DOHH2 (cell line): ENCODE data around the gene AP5S1.

Experiments used
- H3F3A ChIP-seq: fragments of 200-600 bp; sonication (generic), shearing (Covaris generic); 2 replicates; pipeline ENCODE4 v1.6.0; 2016; ENCODE audit warnings: antibody characterized with exemption, mild to moderate bottlenecking; ENCODE audit not compliant: control insufficient read depth, insufficient read depth
- H3K27ac ChIP-seq: fragments of 200-600 bp; sonication (generic); 2 replicates; pipeline ENCODE4 v1.5.1; 2014; ENCODE audit warnings: low read depth, mild to moderate bottlenecking, low read length, moderate library complexity
- H3K27me3 ChIP-seq: fragments of 200-600 bp; sonication (generic); 2 replicates; pipeline ENCODE4 v1.6.1; 2014; ENCODE audit warnings: mild to moderate bottlenecking, low read length, mixed read lengths; ENCODE audit not compliant: control insufficient read depth
- H3K36me3 ChIP-seq: fragments of 200-600 bp; sonication (generic); 2 replicates; pipeline ENCODE4 v1.6.1; 2014; ENCODE audit warnings: mild to moderate bottlenecking, low read length, moderate library complexity, mixed read lengths; ENCODE audit not compliant: control insufficient read depth
- H3K4me1 ChIP-seq: fragments of 200-600 bp; sonication (generic); 2 replicates; pipeline ENCODE4 v1.6.1; 2014; ENCODE audit warnings: mild to moderate bottlenecking, low read length, mixed read lengths; ENCODE audit not compliant: control insufficient read depth
- H3K4me2 ChIP-seq: fragments of 200-600 bp; sonication (generic); 2 replicates; pipeline ENCODE4 v1.6.0; 2014; ENCODE audit warnings: mild to moderate bottlenecking, low read length, moderate library complexity
- H3K4me3 ChIP-seq: fragments of 200-600 bp; sonication (generic); 2 replicates; pipeline ENCODE4 v1.5.1; 2014; ENCODE audit warnings: mild to moderate bottlenecking, low read length, mixed read lengths
- H3K79me2 ChIP-seq: fragments of 200-600 bp; sonication (generic); 2 replicates; pipeline ENCODE4 v1.6.1; 2014; ENCODE audit warnings: mild to moderate bottlenecking, low read length, mixed read lengths; ENCODE audit not compliant: control insufficient read depth
- H3K9me2 ChIP-seq: fragments of 200-600 bp; sonication (generic); replicated peaks from 2 replicates; pipeline ENCODE4 v1.6.1; 2014; ENCODE audit warnings: mild to moderate bottlenecking, low read length, mixed read lengths; ENCODE audit not compliant: control insufficient read depth
- H3K9me3 ChIP-seq: fragments of 200-600 bp; sonication (generic); 2 replicates; pipeline ENCODE4 v1.6.1; 2014; ENCODE audit warnings: antibody characterized with exemption, low read length, mixed read lengths; ENCODE audit not compliant: control insufficient read depth, insufficient read depth
- H4K20me1 ChIP-seq: fragments of 200-600 bp; sonication (generic); 2 replicates; pipeline ENCODE4 v1.6.0; 2014; ENCODE audit warnings: low read depth, mild to moderate bottlenecking, antibody characterized with exemption, low read length, moderate library complexity; ENCODE audit not compliant: control insufficient read depth, insufficient read depth
- EZH2phosphoT487 ChIP-seq: fragments of 200-600 bp; sonication (generic); IDR thresholded peaks from 2 replicates; pipeline ENCODE4 v1.6.1; 2017; ENCODE audit warnings: borderline replicate concordance, mild to moderate bottlenecking, antibody characterized with exemption, low read length, moderate library complexity, mixed read lengths
- TF ChIP-seq, protein P1 (sequence below): fragments of 200-600 bp; sonication (generic); IDR thresholded peaks from one replicate; pipeline ENCODE4 v1.5.1; 2014; ENCODE audit warnings: antibody characterized with exemption, mild to moderate bottlenecking, low read depth, low read length; ENCODE audit not compliant: poor library complexity, severe bottlenecking

AP5S1 gene

DNA sequence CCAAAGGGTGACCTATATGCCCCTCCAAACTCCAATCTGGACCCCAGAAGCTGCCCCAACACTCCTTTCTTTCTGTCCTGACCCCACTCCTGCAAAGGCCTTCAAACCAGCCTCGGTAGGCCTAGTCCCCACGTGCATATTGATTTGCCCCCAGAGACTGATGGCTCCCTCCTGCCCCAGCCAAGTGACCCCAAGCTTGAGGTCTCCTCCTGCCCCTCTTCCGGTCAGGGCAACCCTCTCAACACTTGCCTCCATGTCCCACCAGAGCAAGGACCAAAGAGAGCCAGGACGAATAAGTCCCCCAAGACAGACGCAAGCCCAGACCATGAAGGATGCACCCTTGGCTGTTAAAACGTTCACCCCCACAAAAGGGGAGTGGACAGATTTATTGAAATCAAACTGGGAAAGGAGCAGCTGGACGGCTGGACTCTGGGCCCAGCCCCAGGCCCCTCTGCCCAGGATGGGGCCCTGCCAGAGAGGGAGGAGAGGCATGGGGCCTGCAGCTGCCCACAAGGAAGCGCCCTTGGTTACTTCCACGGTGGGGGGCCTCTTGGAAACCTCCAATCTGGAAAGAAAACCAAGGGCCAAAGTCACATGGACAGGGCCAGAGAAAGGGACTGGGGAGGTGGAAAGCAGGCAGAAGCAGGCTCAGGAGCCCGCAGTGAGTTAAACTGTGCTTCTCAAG, 36.7 kb upstream of the AP5S1 start:
- Histone ChIP-seq H3K9me3 (no peaks in the 10 kb centered on the region), H3K27me3 (peaks cover 12% of the 10 kb centered on the region), H3K36me3 (peaks cover 21% of the 10 kb centered on the region), H3K27ac (no peak overlapping the region), H3K4me2 (peak overlapping the region; percentile 22; the same call in 1 of the 2 replicates), H4K20me1 (peaks cover 9% of the 10 kb centered on the region; the same call in 1 of the 2 replicates), H3K79me2 (peaks cover 40% of the 10 kb centered on the region), H3K9me2 (no peaks in the 10 kb centered on the region), H3F3A (peaks cover 7% of the 10 kb centered on the region; the same call in 1 of the 2 replicates), H3K4me3 (no peak overlapping the region), H3K4me1 (peaks cover 60% of the 10 kb centered on the region)
- no peak for TF ChIP-seq EZH2phosphoT487
- TF ChIP-seq, protein P1, sequence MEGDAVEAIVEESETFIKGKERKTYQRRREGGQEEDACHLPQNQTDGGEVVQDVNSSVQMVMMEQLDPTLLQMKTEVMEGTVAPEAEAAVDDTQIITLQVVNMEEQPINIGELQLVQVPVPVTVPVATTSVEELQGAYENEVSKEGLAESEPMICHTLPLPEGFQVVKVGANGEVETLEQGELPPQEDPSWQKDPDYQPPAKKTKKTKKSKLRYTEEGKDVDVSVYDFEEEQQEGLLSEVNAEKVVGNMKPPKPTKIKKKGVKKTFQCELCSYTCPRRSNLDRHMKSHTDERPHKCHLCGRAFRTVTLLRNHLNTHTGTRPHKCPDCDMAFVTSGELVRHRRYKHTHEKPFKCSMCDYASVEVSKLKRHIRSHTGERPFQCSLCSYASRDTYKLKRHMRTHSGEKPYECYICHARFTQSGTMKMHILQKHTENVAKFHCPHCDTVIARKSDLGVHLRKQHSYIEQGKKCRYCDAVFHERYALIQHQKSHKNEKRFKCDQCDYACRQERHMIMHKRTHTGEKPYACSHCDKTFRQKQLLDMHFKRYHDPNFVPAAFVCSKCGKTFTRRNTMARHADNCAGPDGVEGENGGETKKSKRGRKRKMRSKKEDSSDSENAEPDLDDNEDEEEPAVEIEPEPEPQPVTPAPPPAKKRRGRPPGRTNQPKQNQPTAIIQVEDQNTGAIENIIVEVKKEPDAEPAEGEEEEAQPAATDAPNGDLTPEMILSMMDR, result no peak

DNA sequence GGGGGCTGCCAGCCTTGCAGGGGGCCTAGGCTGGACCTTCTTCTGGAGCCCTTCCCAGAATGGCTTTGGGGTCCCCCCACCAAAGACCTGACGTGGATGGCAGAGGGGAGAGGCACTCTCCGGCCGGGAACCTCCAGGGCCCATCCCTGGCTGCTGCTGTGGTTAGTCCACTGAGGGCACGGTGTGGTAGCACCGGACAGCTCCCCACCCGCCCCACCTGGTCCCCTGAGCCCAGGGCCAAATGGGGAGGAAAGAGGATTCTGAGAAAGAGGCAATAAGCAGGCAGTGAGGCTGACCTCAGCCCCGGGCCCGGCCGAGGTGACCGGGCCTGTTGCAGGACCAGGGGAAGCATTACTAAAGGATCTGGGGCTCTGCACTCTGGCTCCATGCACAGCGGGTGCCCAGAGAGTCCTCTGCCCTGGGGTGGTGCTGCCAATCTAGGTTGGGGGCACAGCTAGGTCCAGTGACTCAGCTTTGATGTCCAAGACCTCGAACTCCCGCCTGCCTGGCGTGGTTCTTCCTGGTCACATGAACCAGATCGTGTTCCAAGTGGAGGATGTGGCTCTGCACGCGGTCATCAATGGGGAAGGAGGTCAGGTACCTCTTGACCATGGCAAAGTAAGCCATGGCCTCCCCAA, 36.0 kb upstream of the AP5S1 start:
- Histone ChIP-seq H3K27me3 (peaks cover 5% of the 10 kb centered on the region), H4K20me1 (peaks cover 9% of the 10 kb centered on the region; the same call in 1 of the 2 replicates), H3F3A (peaks cover 7% of the 10 kb centered on the region; the same call in 1 of the 2 replicates), H3K27ac (no peak overlapping the region), H3K79me2 (peaks cover 40% of the 10 kb centered on the region), H3K4me2 (peak overlapping the region; percentile 91), H3K4me3 (no peak overlapping the region), H3K9me2 (no peaks in the 10 kb centered on the region), H3K4me1 (peaks cover 57% of the 10 kb centered on the region), H3K9me3 (no peaks in the 10 kb centered on the region), H3K36me3 (peaks cover 21% of the 10 kb centered on the region)
- TF ChIP-seq EZH2phosphoT487, result no peak
- TF ChIP-seq, protein P1, result no peak

DNA sequence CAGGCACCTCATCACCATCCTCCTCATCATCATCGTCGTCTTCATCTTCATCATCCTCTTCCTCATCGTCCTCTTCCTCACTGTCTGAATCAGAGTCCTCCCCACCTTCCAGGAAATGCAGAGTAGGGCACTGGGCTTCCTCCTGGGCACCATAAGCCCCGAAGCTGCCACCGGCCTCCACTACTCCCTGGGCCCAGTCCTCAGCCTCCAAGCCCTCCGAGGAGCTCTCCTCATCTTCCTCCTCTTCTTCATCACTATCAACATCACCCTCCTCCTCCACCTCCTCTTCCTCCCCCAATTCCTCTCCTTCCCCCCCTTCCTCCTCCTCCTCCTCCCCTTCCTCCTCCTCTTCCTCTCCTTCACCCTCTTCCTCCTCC, 35.5 kb upstream of the AP5S1 start:
- Histone ChIP-seq H3K9me3 (no peaks in the 10 kb centered on the region), H3K27me3 (no peaks in the 10 kb centered on the region; the same call in 1 of the 2 replicates), H3K4me1 (peaks cover 53% of the 10 kb centered on the region), H3K36me3 (peaks cover 21% of the 10 kb centered on the region), H3K4me3 (peak overlapping the region; percentile 88), H4K20me1 (peaks cover 9% of the 10 kb centered on the region; the same call in 1 of the 2 replicates), H3K79me2 (peaks cover 40% of the 10 kb centered on the region), H3K27ac (no peak overlapping the region), H3K4me2 (peak overlapping the region; percentile 91), H3F3A (peaks cover 7% of the 10 kb centered on the region; the same call in 1 of the 2 replicates), H3K9me2 (no peaks in the 10 kb centered on the region)
- no peak for TF ChIP-seq EZH2phosphoT487
- TF ChIP-seq, protein P1, result no peak
